Subcutaneous adipose tissue (tissue), 4 donors: ENCODE data around the gene SCAMP4. TPM values are rescaled to one million over a fixed set of nuclear protein-coding genes. Genes with fewer than 3 reads are reported as not detected.

ENCODE experiments used
- total RNA-seq, 4 donors: library from RNA; depleted of rRNA; stranded (reverse); fragments of >200 nt; gene quantifications; one replicate each; pipeline ENCODE4 v1.1.0, GENCODE V29; 2016
- TF ChIP-seq, protein P1 (sequence below): fragments of 450-650 bp; IDR thresholded peaks from one replicate; pipeline ENCODE4 v1.5.1; 2016; ENCODE audit warnings: low read depth, mild to moderate bottlenecking, control low read depth, antibody characterized with exemption, moderate library complexity

The SCAMP4 gene
- total RNA-seq, 4 donors from 2014 or later, result 20.9 to 45.8 (median 42.4) TPM

DNA sequence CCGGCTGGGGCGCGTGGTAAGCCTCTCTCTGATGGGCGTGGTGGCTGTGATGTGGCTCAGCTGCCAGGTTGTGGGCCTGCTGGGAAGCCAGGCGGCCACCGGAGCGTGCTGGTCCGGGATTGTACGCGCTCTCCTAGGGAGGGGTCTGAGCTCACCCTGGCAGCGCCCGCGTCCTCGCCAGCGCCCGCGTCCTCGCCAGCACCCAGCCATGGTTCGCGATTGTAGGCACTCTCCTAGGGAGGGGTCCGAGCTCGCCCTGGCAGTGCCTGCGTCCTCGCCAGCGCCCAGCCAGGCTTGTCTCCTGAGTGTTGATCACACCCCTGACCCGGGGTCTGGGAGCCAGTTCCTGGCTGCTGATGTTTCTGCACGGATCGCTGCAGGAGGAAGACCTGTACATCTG, 13.8 kb downstream of the SCAMP4 start:
- TF ChIP-seq, protein P1, sequence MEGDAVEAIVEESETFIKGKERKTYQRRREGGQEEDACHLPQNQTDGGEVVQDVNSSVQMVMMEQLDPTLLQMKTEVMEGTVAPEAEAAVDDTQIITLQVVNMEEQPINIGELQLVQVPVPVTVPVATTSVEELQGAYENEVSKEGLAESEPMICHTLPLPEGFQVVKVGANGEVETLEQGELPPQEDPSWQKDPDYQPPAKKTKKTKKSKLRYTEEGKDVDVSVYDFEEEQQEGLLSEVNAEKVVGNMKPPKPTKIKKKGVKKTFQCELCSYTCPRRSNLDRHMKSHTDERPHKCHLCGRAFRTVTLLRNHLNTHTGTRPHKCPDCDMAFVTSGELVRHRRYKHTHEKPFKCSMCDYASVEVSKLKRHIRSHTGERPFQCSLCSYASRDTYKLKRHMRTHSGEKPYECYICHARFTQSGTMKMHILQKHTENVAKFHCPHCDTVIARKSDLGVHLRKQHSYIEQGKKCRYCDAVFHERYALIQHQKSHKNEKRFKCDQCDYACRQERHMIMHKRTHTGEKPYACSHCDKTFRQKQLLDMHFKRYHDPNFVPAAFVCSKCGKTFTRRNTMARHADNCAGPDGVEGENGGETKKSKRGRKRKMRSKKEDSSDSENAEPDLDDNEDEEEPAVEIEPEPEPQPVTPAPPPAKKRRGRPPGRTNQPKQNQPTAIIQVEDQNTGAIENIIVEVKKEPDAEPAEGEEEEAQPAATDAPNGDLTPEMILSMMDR, result no peak

DNA sequence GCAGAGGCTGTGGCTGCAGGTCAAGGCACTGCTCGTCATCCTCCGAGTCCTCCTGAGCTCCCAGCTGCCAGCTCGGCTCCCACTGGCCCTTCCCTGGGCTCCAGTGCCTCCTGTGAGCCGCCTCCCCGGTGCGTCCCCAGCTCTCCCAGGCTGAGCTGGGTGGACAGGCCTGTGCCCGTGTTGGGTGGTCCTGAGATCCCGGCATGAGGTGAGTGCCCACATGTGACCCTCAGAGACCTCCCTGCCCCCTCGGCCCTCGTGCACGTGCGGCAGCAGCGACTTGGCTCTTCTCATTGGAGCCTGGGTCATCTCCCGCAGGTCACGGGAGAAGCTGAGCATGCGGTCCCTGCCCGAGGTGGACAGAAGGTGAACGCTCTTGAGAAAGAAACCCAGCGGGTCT, 15.4 kb downstream of the SCAMP4 start:
- TF ChIP-seq, protein P1, result no peak

DNA sequence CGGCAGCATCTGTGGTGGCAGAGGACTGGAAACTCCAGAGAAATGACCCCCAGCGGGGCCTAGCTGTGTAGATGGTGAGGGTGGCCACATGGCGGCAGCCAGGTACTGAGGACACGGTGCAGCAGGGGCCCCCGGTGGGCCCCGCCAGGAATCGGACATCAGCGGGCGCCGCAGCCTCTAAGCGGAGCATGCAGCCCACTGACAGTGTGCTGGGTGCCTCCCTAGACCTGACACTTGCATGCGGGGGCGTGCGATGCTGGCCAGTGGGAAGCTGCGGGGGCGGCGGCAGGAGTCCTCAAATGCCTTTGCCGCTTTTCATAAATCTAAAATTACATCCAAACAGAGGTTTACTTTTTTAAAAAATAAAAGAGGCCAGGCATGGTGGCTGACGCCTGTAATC, 16.1 kb downstream of the SCAMP4 start:
- TF ChIP-seq, protein P1, result no peak

DNA sequence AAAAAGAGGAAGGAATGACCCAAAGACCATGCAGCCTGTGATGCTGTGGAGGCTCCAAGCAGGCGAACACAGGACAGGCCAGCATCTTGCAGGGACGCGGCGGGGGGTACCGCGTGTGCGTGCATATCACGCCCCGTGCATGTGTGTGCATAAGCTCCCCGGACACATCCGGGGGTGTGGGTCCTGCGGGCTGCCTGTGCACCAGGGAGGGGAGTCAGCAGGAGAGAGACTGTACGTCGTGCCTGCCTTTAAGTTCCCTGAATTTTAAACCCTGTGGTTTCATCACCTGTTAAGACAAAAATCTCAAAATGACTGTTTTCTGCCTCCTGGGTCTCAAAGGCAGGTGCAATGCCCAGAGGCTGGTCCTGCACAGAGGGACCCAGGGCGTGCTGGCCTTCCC, 16.6 kb downstream of the SCAMP4 start:
- TF ChIP-seq, protein P1, result no peak

DNA sequence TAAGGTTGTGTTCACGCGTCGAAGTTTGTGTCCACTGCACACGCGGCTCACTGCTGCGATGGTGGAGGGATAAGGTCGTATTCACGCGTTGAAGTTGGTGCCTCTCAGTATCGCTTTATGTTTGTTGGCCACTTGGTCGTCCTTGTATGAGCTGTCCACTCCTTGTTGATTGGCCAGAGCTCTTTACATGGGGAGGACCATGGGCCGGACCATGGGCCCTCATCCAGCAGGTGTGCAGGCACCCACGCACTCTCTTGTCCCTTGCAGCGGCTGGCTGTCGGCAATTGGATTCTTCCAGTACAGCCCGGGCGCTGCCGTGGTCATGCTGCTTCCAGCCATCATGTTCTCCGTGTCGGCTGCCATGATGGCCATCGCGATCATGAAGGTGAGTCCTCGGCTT, 17.6 kb downstream of the SCAMP4 start:
- TF ChIP-seq, protein P1, result no peak

DNA sequence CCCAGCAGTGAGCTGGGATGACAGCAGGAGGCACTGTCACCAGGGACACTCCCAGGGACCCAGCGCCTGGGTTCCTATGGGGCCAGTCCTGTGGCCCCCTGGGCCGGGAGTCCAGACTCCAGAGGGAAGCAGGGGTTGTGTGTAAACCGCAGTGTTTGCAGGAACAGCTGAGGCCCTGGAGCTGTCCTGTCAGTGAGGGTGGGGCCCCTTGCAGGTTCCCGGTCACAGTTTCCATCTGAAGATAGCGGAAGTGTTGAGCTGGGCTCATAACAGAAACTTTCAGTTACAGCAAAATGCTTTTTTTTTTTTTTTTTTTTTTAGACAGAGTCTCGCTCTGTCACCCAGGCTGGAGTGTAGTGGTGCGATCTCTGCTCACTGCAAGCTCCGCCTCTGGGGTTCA, 18.1 kb downstream of the SCAMP4 start:
- TF ChIP-seq, protein P1, result no peak

DNA sequence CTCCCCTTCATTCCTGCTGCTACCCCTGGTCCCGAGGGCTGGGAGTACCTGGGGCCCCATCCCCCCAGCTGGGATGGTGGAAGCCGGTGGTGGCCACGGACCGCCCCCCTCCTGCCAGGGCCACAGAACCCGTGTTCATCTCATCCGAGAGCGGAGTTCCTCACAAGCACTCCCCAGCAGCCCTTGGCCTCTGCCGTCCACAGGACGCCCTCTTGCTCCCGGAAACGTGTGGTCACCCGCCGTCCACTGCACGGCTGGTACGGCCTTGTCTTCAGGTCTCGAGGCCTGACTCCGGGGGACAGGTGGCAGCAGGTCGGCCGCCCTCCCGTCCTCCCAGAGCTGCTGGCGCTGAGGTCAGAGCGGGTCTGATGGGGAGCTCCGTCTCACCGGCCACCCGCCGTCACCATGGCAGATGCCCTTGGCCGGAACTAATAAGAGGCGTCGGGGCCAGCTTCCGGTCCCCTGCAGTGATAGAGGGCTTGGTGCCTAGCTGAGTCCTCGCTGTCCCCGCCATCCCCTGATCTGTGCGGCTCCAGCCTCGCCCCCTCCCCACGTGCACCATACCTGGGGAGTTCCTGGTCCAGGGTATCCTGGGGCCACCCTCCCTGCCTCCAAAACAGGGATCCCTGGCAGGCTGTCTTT, 19.2 kb downstream of the SCAMP4 start:
- TF ChIP-seq, protein P1, result no peak
